Measurements from ENCODE around the gene POLE2.
A peak's percentile ranks its signal among the peaks of the same experiment; 100 is the strongest.

Gene POLE2

GRCh38 chr14:49617852-49618519, 70.0 kb downstream of the POLE2 start:
- no peak for DNase-seq

DNA sequence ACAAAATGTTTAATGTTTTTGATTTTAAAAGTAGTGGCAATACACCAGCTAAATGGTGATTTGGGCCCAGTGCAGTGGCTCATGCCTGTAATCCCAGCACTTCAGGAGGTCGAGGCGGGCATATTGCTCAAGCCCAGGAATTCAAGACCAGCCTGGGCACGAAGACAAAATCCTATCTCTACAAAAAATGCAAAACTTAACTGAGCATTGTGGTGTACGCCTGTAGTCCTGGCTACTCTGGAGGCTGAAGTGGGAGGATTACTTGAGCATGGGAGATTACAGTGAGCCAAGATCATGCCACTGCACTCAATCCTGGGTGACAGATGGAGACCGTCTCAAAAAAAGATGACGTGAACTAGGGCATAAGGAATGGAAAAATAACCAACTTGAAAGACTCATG, 72.2 kb downstream of the POLE2 start:
- DNase-seq: no peak

DNA sequence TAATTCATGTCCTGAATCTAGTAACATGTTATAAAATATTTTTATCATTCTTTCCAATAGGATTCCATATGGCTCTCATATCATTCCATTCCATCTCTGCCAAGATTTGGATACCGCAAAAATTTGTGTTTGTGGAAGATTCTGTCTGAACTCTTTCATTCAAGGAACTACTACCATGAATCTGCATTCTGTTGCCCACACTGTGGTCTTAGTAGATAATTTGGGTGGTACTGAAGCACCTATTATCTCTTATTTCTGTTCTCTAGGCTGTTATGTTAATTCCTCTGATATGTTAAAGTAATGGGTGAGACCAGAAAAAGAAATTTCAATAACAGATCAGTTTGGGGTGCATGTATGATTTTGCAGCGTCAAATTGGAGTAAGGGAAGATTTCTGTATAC, 73.8 kb downstream of the POLE2 start:
- no peak for DNase-seq

GRCh38 chr14:49612671-49613070, 75.3 kb downstream of the POLE2 start:
- no peak for DNase-seq

DNA sequence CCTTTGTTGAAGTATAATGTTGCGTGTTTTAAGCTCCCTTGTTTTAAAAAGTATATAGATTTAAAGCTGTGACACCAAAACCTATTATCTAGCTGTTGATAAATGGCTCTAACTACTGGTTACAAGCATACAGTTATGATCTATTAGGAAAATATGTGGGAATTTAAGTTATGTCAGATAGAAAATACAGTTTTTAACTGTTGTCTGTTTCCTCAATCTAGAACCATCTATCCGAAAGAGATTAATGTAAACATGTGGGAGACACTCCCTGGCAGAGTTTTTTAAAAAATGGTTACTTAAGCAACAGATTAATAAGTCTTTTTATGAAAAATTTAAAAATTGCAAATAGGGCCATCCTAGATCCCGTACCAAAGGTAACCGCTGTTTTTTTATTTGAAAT, 75.8 kb downstream of the POLE2 start:
- no peak for DNase-seq

- DNase-seq: no peak
Observed at GRCh38 chr14:49607583-49607982, 80.4 kb downstream of the POLE2 start.

- DNase-seq: peak; percentile 77
Observed at GRCh38 chr14:49598485-49599300, 89.3 kb downstream of the POLE2 start, which contains the start of gene LRR1. Gene LRR1, plus strand, starts transcription at chr14:49598940. Its CDS starts 81 bp downstream, at chr14:49599021.

GRCh38 chr14:49598189-49598484, 89.9 kb downstream of the POLE2 start:
- no peak for DNase-seq

DNA sequence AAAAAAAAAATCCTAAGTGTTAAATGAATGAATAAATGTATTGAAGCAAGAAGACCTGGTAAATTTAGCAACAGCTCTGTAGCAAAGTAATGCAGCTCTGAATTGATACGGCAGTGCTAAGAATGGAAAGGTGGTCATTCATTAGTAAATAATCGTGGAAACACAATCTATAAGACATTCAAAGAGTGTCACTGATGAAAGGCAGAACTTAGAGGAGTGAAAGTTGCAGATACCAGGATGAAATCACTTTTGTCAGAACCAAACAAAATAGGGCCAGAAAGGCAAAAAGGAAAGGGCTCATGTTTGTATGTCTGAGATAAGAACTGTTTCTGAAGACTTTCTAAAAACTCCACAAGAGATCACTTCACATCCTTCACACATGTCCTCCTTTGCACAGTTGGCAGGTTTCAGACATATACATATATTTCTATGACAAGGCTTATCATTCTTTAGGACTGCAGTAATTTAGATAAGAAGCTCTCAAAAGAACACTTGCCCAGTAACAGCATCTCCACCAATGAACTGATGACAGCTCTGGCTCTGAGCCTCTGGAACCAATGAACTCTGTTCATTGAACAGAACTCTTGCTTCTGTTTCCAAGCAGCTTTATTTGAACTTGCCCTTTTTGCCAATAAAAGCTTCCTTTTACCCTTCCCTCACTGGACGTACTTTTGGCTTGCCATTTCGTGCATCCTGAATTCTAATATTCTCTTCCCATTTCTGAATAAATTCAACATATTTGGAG, 93.5 kb downstream of the POLE2 start:
- no peak for DNase-seq

Data from COR-L47 (cell line).